ENCODE data around the gene CHCHD4. TPM values are rescaled to one million over a fixed set of nuclear protein-coding genes. Genes with fewer than 3 reads are reported as not detected.

The CHCHD4 gene
- total and polyA plus RNA-seq, 2 of the 8 experiments (the other 6 are each of a cell fraction or from before 2014, with no cell fraction given) = 15.0 to 22.3 TPM

- no peak overlapping the region for H3K4ac ChIP-seq (replicated peaks; ENCODE audit: insufficient read length, low read depth, low read length)
- H2AFZ ChIP-seq (ENCODE audit: low read length) = no peak overlapping the region
- H3K4me2 ChIP-seq (ENCODE audit: insufficient read depth in 1 of 2, low read depth in 2 of 2, low read length in 2 of 2) = no peak overlapping the region
- no peak overlapping the region for H2BK20ac ChIP-seq (ENCODE audit: low read length)
- H3K4me1 ChIP-seq (replicated peaks in 1 of 4; ENCODE audit: control insufficient read depth in 3 of 4, insufficient read depth in 4 of 4, low read length in 3 of 4) = no peaks in the 10 kb centered on the region
- H2BK15ac ChIP-seq (ENCODE audit: low read length) = no peak overlapping the region
- no peak overlapping the region for H3K14ac ChIP-seq (ENCODE audit: insufficient read length)
- H3K27me3 ChIP-seq (replicated peaks in 1 of 4; ENCODE audit: control insufficient read depth in 3 of 4, extremely low read depth in 1 of 4, insufficient read depth in 3 of 4, low read length in 3 of 4) = no peaks in the 10 kb centered on the region
- H3K27ac ChIP-seq (ENCODE audit: low read depth, low read length) = no peak overlapping the region
- no peak overlapping the region for H2BK120ac ChIP-seq (replicated peaks; ENCODE audit: low read depth, low read length)
- POLR2A ChIA-PET (ENCODE audit: partially characterized antibody) = no interaction called here
- H3K36me3 ChIP-seq (ENCODE audit: control insufficient read depth in 2 of 4, insufficient read depth in 4 of 4, low read length in 3 of 4) = peaks cover 7 to 34% (median 22%) of the 10 kb centered on the region in 4 experiments; a peak in 7 of 8 replicates
- H3K9ac ChIP-seq (replicated peaks in 1 of 4; ENCODE audit: extremely low read depth in 1 of 4, low read depth in 3 of 4, low read length in 3 of 4) = no peak overlapping the region
- no peaks in the 10 kb centered on the region; the same call in 1 of the 2 replicates for H3K23me2 ChIP-seq (ENCODE audit: low read depth, low read length)
- no peak overlapping the region for H2AK5ac ChIP-seq (ENCODE audit: low read depth, low read length)
- DNase-seq (ENCODE audit: low read depth in 1 of 2, low spot score in 2 of 2) (no peak), FAIRE-seq (no peak)
- no peak overlapping the region for H3K56ac ChIP-seq (replicated peaks; ENCODE audit: insufficient read length, low read depth, low read length)
- no peak overlapping the region for H4K8ac ChIP-seq (ENCODE audit: extremely low read depth, insufficient read depth, low read length)
- no peaks in the 10 kb centered on the region for H3K9me3 ChIP-seq (ENCODE audit: insufficient read depth in 2 of 2, low read depth in 1 of 2, low read length in 1 of 2)
- CTCF ChIA-PET (ENCODE audit: partially characterized antibody) = interaction anchor here (1.2 to 3.1 kb wide), 5 partner anchors 9 to 365 kb away, joined by 3 to 14 read pairs (median 7); no protein-coding TSS in a partner anchor
- no peaks in the 10 kb centered on the region for H3K79me2 ChIP-seq (ENCODE audit: control insufficient read depth in 1 of 2, insufficient read depth in 2 of 2, low read length in 2 of 2)
- H3K4me3 ChIP-seq (ENCODE audit: extremely low read depth in 1 of 4, insufficient read depth in 2 of 4, low read depth in 3 of 4, low read length in 4 of 4) = no peak overlapping the region
- peaks cover 4 to 7% of the 10 kb centered on the region in 2 experiments for H4K20me1 ChIP-seq (replicated peaks in 1 of 2; ENCODE audit: control insufficient read depth in 1 of 2, insufficient read depth in 2 of 2, low read length in 2 of 2)
- 87 to 100% methylated on average over 2 to 5 of the region's 5 CpGs for WGBS, 2 experiments (ENCODE audit: extremely low coverage in 1 of 2, insufficient coverage in 1 of 2, insufficient read length in 1 of 2, insufficient replicate concordance in 2 of 2, low coverage in 1 of 2, low lambda C conversion rate in 2 of 2, missing lambda C conversion rate in 1 of 2)
- no peak overlapping the region for H4K5ac ChIP-seq (ENCODE audit: insufficient read length, low read depth, low read length)
- no peak overlapping the region for H4K91ac ChIP-seq (replicated peaks; ENCODE audit: insufficient read length, low read length)
- H3K18ac ChIP-seq (ENCODE audit: extremely low read depth, low read length) = no peak overlapping the region
- H2BK12ac ChIP-seq (ENCODE audit: low read depth, low read length) = no peak overlapping the region
- H3K79me1 ChIP-seq (ENCODE audit: low read depth, low read length) = no peaks in the 10 kb centered on the region
- no peak overlapping the region for H2BK5ac ChIP-seq (ENCODE audit: low read depth, low read length)
- H3K23ac ChIP-seq (ENCODE audit: insufficient read length) = no peak overlapping the region
- TF ChIP-seq JUN (IDR thresholded peaks at IDR 0.05; ENCODE audit: low read depth, low read length) (no peak), ATF2 (IDR thresholded peaks at IDR 0.05; ENCODE audit: low read length) (no peak), RNF2 (IDR thresholded peaks at IDR 0.05; ENCODE audit: borderline replicate concordance, low read depth, low read length, missing control alignments, poor library complexity, severe bottlenecking) (no peak), BCL11A (IDR thresholded peaks at IDR 0.05; ENCODE audit: low read depth in 2 of 2, low read length in 2 of 2) (no peak), RBBP5 (IDR thresholded peaks at IDR 0.05; ENCODE audit: borderline replicate concordance, low read depth, low read length) (no peak), EZH2 (IDR thresholded peaks at IDR 0.05; ENCODE audit: low read depth, low read length, severe bottlenecking) (no peak), POLR2AphosphoS5 (IDR thresholded peaks at IDR 0.05; ENCODE audit: low read depth, low read length) (no peak), GTF2F1 (IDR thresholded peaks at IDR 0.05; ENCODE audit: borderline replicate concordance, low read depth, low read length) (no peak), SAP30 (IDR thresholded peaks at IDR 0.05; ENCODE audit: insufficient read depth, insufficient replicate concordance, low read length) (no peak), FOSL1 (IDR thresholded peaks at IDR 0.05; ENCODE audit: insufficient read depth, low read depth, low read length) (no peak), SP4 (IDR thresholded peaks at IDR 0.05; ENCODE audit: low read length) (no peak), TEAD4 (IDR thresholded peaks at IDR 0.05; ENCODE audit: low read depth, low read length) (no peak), CEBPB (IDR thresholded peaks at IDR 0.05; ENCODE audit: low read depth, low read length) (no peak)
Observed at GRCh38 chr3:14154276-14154675, 29.6 kb upstream of the CHCHD4 start.

Measured in H1 (cell line).